OCI-LY7 (cell line): ENCODE measurements around the gene FCHSD2. TPM values are rescaled to one million over a fixed set of nuclear protein-coding genes. Genes with fewer than 3 reads are reported as not detected.

ENCODE experiments used
- BruUV-seq: library from RNA; stranded (reverse); fragments of 400-500 nt; replicated peaks from 2 replicates; lab custom pipeline; 2021; lab: Mats Ljungman, UMichigan
- CTCF ChIA-PET: fragments of 300-600 bp; sonication (Branson Sonifier 250); formaldehyde crosslinking; loops from one replicate; lab custom pipeline; 2022; ENCODE audit warnings: antibody characterized with exemption; ENCODE audit not compliant: unreplicated experiment; lab: Charles Lee
- POLR2A ChIA-PET: fragments of 300-600 bp; sonication (Branson Sonifier 250); formaldehyde crosslinking; loops from one replicate; lab custom pipeline; 2022; ENCODE audit warnings: antibody characterized with exemption; lab: Charles Lee
- DNase-seq: peaks from one replicate; pipeline ENCODE4 v3.0.0-alpha.2; 2015; ENCODE audit warnings: low spot score
- H2AFZ ChIP-seq: fragments of 200-600 bp; sonication (generic), shearing (Covaris generic); 2 replicates; pipeline ENCODE4 v1.6.1; 2014; ENCODE audit warnings: mild to moderate bottlenecking, antibody characterized with exemption, low read length, moderate library complexity
- H3K27ac ChIP-seq: fragments of 200-600 bp; sonication (generic); 2 replicates; pipeline ENCODE4 v1.5.1; 2014; ENCODE audit warnings: mixed run types, low read depth, mild to moderate bottlenecking, moderate library complexity, low read length, inconsistent platforms; ENCODE audit not compliant: poor library complexity, severe bottlenecking
- H3K36me3 ChIP-seq: fragments of 200-600 bp; sonication (generic); 2 replicates; pipeline ENCODE4 v1.6.1; 2014; ENCODE audit warnings: mild to moderate bottlenecking, antibody characterized with exemption, low read length, moderate library complexity, mixed read lengths; ENCODE audit not compliant: insufficient read depth
- H3K4me1 ChIP-seq: fragments of 200-600 bp; sonication (generic); 2 replicates; pipeline ENCODE4 v1.5.1; 2014; ENCODE audit warnings: mild to moderate bottlenecking, low read length; ENCODE audit not compliant: insufficient read depth, poor library complexity, severe bottlenecking
- H3K4me2 ChIP-seq: fragments of 200-600 bp; sonication (generic); 2 replicates; pipeline ENCODE4 v1.6.1; 2014; ENCODE audit warnings: mild to moderate bottlenecking, low read length
- H3K4me3 ChIP-seq: fragments of 200-600 bp; sonication (generic); 2 replicates; pipeline ENCODE4 v1.5.1; 2014; ENCODE audit warnings: mild to moderate bottlenecking, low read depth, low read length; ENCODE audit not compliant: poor library complexity, severe bottlenecking
- H3K79me2 ChIP-seq: fragments of 200-600 bp; sonication (generic); 2 replicates; pipeline ENCODE4 v1.6.1; 2016; ENCODE audit warnings: low read depth, mild to moderate bottlenecking, low read length, moderate library complexity, mixed read lengths; ENCODE audit not compliant: insufficient read depth
- H3K9me2 ChIP-seq: fragments of 200-600 bp; sonication (generic); 2 replicates; pipeline ENCODE4 v1.6.1; 2016; ENCODE audit warnings: mild to moderate bottlenecking, low read length, mixed read lengths; ENCODE audit not compliant: insufficient read depth
- H3K9me3 ChIP-seq: fragments of 200-600 bp; sonication (generic); 2 replicates; pipeline ENCODE4 v1.6.1; 2014; ENCODE audit warnings: mild to moderate bottlenecking, mixed run types, low read length, mixed read lengths
- H4K20me1 ChIP-seq: fragments of 200-600 bp; sonication (generic); 2 replicates; pipeline ENCODE4 v1.6.1; 2014; ENCODE audit warnings: mild to moderate bottlenecking, antibody characterized with exemption, low read length, moderate library complexity, mixed read lengths; ENCODE audit not compliant: insufficient read depth
- CTCF ChIP-seq: fragments of 200-600 bp; sonication (generic); conservative IDR thresholded peaks from 2 replicates; pipeline ENCODE4 v1.5.1; 2014; ENCODE audit warnings: mild to moderate bottlenecking, antibody characterized with exemption, low read length, moderate library complexity, mixed read lengths
- EZH2phosphoT487 ChIP-seq: fragments of 200-600 bp; sonication (generic); IDR thresholded peaks from 2 replicates; pipeline ENCODE4 v1.6.1; 2018; ENCODE audit warnings: low read depth, borderline replicate concordance, mild to moderate bottlenecking, mixed run types, antibody characterized with exemption, low read length, moderate library complexity, mixed read lengths
- intact Hi-C: fragments of 100-400 bp; cut with micrococcal nuclease; formaldehyde crosslinking; loops from one replicate; pipeline ENCODE4 v1.10.0; 2022; ENCODE audit not compliant: unreplicated experiment
- total RNA-seq, 2 experiments: library from RNA; depleted of rRNA in 1 of 2; stranded (reverse); fragments of >200 nt in 1 of 2; shearing (Covaris generic) in 1 of 2; gene quantifications; 2 replicates each; pipeline ENCODE4 v1.2.3, GENCODE V29; 2014 to 2022

FCHSD2 gene
- total RNA-seq, 2 experiments from 2014 or later = 39.0 to 147 TPM

DNA sequence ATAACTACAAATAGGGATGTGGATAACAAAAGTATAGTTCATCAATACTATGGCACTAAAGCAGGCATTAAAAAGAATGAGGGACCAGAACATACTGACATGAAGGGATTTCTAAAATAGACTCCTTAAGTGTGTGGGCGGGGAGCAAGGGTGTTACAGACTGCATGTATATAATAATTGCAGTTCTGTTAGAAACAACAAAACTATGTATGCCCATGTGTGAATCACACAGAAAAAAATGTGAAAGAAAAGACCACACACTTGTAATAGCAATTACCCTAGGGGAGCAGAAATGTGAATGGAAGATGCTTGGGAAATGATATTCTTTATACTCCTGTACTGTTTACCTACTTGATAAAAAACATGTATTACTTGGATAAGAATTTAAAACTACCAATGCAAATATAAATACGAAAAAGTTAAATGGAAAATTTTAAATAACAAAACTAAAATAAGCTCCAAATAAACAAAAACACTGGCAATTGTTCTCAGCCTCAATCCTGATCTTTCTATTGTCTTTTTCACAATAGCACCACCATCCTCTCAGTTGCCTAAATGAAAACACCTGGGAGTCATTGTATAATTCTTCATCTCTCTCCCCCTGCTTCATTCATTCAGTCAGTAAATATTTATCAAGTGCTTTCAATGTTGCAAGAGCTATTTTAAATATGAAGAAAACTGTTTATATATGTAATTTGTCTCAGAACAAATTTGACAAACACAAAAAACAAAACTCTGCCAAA lies 129.8 kb downstream of the FCHSD2 start:
- CTCF ChIA-PET = no interaction called here
- intact Hi-C loops = no loop called here
- Histone ChIP-seq H3K79me2 (peaks cover 61% of the 10 kb centered on the region; the same call in 1 of the 2 replicates), H4K20me1 (no peaks in the 10 kb centered on the region), H2AFZ (no peak overlapping the region), H3K4me1 (no peaks in the 10 kb centered on the region), H3K4me2 (no peak overlapping the region), H3K27ac (no peak overlapping the region), H3K36me3 (peaks cover 99% of the 10 kb centered on the region), H3K9me2 (no peaks in the 10 kb centered on the region), H3K9me3 (peaks cover 20% of the 10 kb centered on the region), H3K4me3 (no peak overlapping the region)
- BruUV-seq = no TSS peak
- POLR2A ChIA-PET = interaction anchor here (0.7 to 0.8 kb wide), 2 partner anchors 9 to 12 kb away, joined by 3 to 5 read pairs; no protein-coding TSS in a partner anchor
- no peak for TF ChIP-seq EZH2phosphoT487
- no peak for DNase-seq

DNA sequence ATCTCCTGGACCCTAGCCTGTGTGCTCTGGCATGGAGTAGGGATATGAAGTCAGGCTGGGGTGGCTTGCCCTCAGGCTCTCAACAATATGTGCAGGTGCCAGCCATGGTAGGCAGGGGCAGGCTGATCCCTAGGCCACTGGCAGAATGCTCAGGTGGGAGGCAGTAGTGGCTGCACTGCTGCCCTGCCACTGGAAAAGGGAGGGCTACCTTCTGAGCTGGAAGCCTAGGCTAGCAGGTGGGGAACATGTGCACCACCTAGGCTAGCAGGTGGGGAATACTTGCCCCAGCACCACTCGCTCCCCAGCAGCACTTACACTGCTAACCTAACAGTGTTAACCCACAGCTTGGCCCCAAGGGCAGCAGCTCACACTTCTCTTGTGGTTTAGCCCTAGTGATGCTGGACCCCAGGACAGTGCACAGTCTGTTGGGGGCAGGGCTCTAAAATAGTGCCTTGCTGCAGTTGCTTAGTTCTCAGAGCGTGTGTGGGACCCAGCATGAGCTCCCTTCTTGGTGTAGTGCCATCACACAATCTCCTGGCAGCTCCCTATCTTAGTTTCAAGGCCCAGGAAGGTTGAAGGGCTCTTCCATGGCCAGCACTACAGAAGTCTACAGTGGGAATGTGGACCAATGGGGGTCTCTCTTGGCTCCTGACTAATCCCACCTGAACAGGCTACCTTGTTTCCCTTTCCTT lies 130.8 kb downstream of the FCHSD2 start:
- H3K4me2 ChIP-seq = no peak overlapping the region
- ChIA-PET CTCF (no interaction called here), POLR2A (interaction anchor here (0.7 kb wide), 1 partner anchor 87 kb away, joined by 3 read pairs; no protein-coding TSS in a partner anchor)
- no peak overlapping the region for H3K4me3 ChIP-seq
- TF ChIP-seq EZH2phosphoT487 = no peak
- TF ChIP-seq CTCF = no peak
- H4K20me1 ChIP-seq = no peaks in the 10 kb centered on the region
- H3K27ac ChIP-seq = no peak overlapping the region
- no peak for DNase-seq
- no TSS peak for BruUV-seq
- intact Hi-C loops = no loop called here
- no peaks in the 10 kb centered on the region for H3K9me2 ChIP-seq
- peaks cover 99% of the 10 kb centered on the region for H3K36me3 ChIP-seq
- H3K79me2 ChIP-seq = peaks cover 61% of the 10 kb centered on the region
- H3K4me1 ChIP-seq = no peaks in the 10 kb centered on the region
- no peak overlapping the region for H2AFZ ChIP-seq
- H3K9me3 ChIP-seq = peaks cover 20% of the 10 kb centered on the region

DNA sequence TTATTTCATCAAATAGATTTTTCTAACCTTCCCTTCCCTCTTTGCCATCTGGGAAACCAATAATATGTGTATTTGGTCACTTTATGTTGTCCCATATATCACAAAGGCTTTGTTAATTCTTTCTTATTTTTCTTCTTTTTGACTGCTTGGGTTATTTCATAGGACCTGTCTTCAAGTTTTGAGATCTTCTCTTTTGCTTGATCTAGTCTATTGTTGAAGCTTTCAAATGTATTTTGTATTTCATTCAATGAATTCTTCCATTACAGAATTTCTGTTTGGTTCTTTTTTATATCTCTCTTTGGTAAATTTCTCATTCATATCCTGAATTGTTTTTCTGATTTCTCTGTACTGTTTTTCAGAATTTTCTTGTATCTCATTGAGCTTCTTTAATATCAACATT lies 132.1 kb downstream of the FCHSD2 start:
- peaks cover 99% of the 10 kb centered on the region for H3K36me3 ChIP-seq

More for the DNA sequence above, 132.1 kb downstream of the FCHSD2 start:
- Histone ChIP-seq H3K27ac (no peak overlapping the region), H2AFZ (no peak overlapping the region), H3K4me1 (no peaks in the 10 kb centered on the region), H3K9me3 (peaks cover 20% of the 10 kb centered on the region), H4K20me1 (no peaks in the 10 kb centered on the region), H3K9me2 (no peaks in the 10 kb centered on the region), H3K4me3 (no peak overlapping the region), H3K79me2 (peaks cover 65% of the 10 kb centered on the region), H3K4me2 (no peak overlapping the region)
- BruUV-seq = TSS peak; percentile 12
- TF ChIP-seq CTCF = no peak
- no peak for TF ChIP-seq EZH2phosphoT487
- DNase-seq = peak; percentile 42
- ChIA-PET POLR2A (interaction anchor here (0.7 kb wide), 1 partner anchor 153 kb away, joined by 3 read pairs; no protein-coding TSS in a partner anchor), CTCF (no interaction called here)
- intact Hi-C loops = no loop called here
